Loucy (cell line): ENCODE measurements around the gene HELQ.

Source experiments
- CTCF ChIP-seq: fragments of 200-600 bp; sonication (generic); conservative IDR thresholded peaks from 2 replicates; pipeline ENCODE4 v1.5.1; 2014; ENCODE audit warnings: mild to moderate bottlenecking, antibody characterized with exemption, low read length
- EZH2phosphoT487 ChIP-seq: fragments of 200-600 bp; IDR thresholded peaks from 2 replicates; pipeline ENCODE4 v1.6.1; 2018; ENCODE audit warnings: antibody characterized with exemption, mild to moderate bottlenecking, moderate library complexity, borderline replicate concordance

DNA sequence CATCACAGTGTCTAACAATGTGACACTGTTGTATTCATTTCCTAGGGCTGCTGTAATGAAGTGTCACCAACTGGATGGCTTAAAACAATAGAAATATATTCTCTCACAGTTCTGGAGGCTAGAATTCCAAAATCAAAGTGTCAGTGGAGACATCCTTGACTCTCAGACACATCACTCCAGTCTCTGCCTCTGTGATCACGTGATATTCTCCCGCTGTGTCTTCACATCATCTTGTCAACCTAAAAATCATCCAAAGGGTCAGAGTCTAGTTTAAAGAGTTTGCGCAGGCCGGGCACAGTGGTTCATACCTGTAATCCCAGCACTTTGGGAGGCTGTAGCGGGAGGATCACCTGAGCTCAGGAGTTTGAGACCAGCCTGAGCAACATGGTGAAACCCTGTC lies 84.4 kb downstream of the HELQ start:
- no peak for TF ChIP-seq CTCF
- no peak for TF ChIP-seq EZH2phosphoT487
